8988T (cell line): ENCODE data around the gene NPAS2.

Experiments
- DNase-seq: peaks from one replicate; pipeline ENCODE4 v3.0.0; 2011

Gene NPAS2

DNA sequence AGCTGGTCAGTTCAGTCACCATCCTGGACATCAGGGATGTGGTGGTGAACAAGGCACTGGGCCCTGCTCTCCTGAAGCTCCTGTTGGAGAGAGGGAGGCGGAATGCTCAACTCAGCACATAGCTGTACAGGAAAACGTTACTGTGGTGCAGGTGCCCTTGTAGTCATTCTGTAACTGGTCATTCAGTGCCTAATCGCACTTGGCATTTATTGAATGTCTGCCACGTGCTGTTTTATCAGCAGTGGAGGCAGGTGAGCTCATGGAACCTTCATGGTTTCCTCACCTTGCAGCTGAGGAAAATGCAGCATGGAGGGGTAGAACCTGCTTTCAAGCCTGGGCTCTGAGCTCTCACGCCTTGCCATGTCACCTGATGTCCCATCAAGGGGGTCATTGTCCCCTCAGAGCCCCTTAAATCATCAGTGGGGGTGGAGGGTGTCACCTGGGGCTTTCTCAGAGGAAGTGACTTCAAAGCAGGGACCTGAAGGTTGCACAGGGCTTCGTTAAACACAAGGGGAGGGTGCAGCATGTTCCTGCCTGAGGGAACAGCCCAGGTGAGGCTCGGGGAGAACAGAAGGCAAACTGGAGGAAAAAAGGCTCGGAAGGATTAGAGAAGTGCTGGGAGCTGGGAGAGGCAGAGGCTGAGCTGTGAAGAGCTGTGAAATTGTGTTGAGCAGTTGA is 126.1 kb downstream of the NPAS2 start:
- DNase-seq = no peak

DNA sequence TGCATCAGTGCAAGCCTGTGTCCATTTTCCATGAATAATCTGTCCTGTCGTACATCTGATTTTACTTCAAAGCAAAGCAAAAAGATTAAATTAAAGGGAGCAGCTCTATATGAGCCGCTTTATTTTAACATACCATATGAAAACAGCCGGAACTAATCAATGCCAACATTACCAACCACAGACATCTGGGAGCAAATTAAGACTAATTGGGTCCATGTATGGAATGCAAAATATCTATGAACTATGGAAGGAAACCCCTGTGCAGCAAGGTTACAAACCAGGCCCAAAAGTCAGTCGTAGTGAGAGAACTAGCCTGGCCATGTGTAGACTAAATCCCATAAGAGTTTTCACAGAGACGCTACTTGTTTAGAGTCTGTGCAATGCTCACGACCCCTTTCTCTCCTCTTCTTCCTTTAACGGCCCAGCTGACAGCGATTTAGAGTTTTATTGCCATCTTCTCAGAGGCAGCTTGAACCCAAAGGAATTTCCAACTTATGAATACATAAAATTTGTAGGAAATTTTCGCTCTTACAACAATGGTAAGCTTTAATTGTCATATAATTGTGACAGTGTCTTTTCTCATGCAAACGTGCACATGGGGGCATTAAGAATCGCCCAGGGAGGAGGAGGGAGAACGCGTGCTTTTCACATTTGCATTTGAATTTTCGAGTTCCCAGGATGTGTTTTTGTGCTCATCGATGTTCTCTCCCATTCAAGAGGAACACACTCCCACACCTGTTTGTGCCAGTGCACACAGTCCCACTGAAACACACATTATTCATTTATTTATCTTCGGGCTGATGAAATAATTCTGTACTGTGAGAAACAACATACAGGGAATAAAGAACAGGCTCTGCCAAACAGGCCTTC is 129.2 kb downstream of the NPAS2 start:
- no peak for DNase-seq

DNA sequence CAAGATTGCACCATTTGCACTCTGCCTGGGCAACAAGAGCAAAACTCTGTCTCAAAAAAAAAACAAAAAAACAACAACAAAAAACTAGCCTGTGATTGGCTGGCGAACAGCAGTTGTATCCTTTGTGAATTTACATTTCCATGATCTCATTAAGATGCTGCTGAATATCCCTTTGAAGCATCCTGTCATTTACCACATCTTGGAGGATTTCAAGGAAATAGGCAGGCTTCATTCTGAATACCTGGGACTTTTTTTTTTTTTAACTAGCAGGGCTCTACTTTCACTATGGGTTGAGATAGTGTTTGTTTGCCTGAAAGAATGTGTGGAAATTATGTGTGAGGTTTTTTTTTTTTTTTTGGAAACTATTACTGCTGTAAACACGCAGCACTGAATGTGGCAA is 132.6 kb downstream of the NPAS2 start:
- DNase-seq = no peak

DNA sequence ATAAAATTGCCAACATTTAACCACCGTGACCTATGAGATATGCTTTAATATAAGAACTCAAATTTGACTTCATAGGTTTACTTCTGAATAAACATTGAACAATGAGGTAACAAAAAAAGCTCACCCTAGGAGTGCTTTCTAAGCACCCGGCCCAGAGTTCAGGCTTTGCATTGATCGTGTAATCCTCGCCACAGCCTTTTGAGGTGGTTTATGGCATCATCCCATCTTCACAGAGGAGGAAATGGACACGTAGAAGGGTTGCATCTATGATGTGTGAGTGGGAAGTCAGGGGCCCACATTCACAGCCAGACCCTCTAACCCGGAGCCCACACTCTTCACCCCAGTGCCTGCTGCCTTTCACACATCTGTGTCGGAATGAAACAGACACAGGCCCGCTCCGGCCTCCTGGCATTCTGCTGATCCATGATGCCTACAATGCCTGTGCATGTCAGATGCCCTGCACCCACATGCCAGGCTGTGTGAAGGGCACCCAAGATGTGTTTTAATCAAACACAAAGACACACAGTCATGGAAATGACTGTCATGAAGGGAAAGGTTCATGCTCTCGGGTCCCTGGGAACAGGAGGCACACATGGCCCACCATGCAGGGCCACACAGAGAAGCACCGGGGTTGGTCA is 133.6 kb downstream of the NPAS2 start:
- no peak for DNase-seq

DNA sequence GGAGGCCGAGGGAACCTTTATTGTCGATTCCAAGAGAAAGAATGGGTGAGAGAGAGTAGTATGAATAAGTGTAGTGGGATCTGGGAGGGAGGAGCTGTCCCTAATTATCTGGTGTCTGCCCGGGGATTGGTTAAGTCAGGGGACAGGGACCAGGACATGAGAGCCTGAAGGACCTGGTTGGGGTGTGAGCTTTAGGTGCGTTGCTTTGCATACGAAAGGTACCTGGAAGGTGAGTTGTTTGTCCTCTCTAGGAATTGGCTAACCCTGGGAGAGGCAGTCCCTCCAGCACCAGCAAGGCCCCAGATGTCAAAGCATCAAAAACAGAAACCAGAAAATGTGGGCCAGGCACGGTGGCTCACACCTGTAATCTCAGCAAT is 134.1 kb downstream of the NPAS2 start:
- DNase-seq = no peak

DNA sequence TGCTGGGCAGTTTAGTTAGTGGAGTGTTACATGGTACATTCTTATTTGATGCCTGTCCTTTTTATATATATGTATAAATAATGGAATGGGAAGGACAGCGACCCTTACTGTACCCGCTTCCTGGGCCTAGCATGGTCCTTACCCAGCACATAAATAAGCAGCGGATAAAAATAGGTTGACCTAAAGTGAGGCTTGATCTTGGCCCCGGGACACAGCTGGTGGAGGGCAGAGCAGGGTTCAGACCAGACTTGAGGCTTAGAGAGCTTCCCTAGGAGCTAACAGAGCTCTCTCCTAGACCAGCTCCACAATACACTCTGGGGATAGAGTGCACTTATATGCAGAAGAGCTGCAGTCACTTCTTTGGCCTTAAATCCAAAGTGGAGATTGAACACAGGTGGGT is 135.3 kb downstream of the NPAS2 start:
- no peak for DNase-seq

DNA sequence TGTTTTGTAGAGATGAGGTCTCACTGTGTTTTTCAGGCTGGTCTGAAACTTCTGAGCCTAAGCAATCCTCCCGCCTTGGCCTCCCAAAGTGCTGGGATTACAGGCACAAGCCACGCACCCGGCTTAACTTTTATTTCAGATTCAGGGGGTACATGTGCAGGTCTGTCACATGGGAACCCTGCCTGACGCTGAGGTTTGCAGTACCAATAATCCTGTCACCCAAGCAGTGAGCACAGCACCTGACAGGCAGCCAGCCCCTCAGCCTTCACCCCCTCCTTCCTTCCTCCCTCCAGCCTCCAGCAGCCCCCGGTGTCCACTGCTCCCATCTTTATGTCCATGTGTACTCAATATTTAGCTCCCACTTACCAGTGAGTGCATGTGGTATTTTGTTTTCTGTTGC is 136.1 kb downstream of the NPAS2 start:
- no peak for DNase-seq

DNA sequence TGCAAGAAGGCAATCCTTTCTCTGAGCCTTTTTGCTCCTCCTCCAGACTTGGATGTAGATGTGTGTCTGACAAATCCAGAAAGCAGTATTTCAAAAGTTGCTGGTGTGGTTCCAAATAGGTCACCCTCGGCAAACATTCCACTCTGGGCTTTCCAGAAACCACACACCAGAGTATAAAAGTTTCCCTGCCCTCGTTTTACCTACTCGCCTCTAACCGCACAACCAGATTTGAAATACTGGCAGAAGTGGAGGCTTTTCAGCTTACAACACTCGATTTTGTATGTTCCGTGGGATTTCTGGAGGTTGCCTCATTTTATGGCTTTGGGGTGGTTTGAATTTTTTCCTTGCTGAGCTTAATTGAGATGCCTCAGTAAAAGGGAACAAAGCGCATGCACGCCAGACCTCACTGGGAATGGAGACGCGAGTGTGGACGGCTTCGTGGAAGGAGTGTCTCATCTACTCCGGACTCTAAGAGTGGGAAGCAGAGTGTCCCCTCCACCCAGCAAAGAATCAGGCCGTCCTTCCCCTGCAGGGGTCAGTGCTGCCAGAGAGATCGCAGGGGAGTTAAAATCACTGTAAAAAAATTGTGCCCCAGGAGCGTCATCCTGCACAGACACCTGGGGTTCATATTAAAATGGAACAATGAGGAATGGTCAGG is 138.2 kb downstream of the NPAS2 start:
- DNase-seq = no peak

DNA sequence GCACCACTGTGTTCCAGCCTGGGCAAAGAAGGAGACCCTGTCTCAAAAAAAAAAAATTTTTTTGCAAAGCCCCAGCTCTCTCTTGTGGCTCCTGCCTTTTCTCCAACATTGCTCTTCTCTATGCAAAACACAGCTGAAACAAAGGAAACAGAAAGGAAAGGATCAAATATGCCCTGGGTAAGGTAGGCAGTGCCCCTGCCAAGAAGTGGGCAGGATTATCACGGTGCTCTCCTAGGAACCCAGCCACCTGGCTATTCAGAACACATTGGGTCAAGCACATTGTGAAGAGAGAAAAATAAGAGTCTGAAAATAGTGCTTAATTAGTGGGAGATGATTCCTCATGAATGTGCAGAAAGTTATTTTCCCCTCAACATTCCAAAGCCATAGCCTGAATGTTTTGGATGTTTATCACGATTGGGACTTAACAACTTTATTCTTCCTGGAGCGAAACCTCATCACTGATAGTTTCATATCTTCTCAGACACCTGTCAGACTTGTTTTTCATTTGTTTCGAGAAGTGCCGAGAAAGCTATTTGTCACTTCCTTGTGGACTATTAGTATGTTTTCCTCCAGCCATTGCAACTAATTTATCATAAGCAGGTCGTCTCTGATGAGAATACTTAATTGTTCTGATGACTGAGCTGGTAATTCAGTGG is 139.4 kb downstream of the NPAS2 start:
- DNase-seq = no peak

DNA sequence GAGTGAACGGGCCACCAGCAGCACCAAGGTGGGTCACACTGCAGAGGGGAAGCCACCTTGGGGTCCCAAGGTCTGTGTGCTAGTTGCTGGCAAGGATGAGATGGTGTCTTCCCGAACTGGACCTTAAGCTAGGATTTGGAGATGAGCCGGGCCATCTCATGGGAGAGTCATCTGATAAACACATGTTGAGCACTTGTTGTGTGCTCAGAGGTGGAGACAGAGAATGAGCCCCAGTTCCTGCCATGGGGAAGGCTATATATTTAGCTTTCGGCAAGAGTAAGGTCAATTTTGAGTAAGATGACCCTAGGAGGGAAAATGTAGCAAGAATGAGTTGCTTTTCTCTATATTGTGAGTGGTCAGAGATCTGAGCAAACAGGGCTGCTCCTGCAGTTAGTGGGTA is 140.7 kb downstream of the NPAS2 start:
- no peak for DNase-seq

DNA sequence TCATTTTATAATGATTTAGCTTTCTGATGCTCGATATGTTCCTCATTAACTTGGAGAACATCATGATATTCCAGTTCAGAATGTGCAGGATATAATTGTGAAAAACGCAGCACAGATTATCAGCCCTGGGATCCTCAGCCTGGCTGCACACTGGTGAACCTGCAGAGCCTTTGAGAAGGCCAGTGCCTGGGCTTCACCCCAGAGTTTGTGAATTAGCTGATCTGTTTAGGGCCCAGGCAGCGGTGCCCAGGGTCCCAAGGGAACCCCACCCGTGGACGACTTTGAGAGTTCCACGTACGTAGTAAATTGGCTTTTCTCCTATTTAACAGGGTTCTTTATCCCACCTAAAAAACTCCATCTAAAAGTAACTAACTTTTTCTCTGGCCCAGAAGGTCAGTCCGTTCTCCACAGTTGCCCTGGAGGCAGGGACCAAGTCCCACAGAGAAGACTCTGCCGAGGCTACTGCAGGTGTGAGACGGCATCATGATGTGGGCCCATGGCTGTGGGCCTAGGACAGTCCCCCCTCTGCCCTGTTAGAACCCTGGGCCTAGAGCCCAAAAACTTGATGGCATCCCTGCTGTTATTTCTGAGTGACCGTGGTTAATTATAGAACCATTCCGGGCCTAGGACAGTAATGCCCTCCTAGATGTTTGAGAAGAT is 142.6 kb downstream of the NPAS2 start:
- DNase-seq = no peak

DNA sequence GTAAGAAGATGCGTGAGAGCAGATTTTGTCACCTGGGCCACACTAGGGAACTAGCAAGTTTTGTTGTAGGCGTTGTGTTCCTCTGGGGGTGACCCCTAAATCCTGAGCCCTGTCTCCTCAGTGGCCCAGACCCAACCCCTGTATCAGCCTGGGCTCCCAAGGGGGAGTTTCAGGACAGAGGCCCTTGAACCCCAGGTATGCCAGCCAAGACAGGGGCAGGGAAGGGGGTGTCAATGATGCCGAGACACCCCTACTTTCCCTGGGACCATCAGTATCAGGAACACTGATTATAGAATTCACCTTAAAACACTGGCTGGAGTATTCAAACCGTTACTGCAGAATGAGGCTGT is 143.1 kb downstream of the NPAS2 start:
- no peak for DNase-seq

DNA sequence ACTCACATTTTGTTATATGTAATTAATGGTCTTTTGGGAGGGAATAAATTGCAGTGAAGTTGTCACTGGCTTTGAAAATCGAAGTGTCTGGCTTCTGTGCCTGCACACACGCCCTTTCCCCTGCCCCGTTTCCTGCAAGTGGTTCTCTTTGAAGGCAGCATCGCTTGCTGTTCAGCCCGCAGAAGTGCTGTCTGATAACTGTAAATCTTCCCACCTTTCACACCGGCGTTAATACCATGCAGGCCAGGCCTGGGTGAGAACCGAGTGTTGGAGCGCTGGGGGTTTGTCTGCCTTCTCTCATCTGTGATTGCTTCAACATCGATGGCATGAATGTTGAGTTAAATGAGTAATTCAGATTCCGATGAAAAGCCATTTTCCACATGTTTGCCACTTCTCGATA is 144.3 kb downstream of the NPAS2 start:
- DNase-seq = no peak

DNA sequence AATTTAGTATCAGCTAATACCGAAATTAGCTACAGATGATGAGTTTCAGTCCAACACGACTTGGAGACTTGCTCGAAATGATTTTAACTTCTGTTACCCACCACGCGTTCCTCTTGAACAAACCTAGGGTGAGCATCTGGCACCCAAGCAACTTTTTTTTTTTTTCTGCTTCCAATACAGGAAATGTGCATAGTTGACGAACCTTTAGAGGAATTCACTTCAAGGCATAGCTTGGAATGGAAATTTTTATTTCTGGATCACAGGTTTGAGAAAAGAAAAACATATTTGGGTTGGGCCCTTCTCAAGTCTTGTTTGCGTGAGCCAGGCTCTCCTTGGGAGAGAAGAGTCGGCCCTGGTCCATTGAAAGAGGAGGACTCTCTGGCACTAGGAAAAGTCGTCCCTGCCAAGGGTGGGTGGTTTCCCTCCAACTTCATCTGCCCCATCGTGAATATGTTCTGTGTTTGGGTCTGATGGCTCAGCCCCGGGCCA is 144.8 kb downstream of the NPAS2 start:
- no peak for DNase-seq

DNA sequence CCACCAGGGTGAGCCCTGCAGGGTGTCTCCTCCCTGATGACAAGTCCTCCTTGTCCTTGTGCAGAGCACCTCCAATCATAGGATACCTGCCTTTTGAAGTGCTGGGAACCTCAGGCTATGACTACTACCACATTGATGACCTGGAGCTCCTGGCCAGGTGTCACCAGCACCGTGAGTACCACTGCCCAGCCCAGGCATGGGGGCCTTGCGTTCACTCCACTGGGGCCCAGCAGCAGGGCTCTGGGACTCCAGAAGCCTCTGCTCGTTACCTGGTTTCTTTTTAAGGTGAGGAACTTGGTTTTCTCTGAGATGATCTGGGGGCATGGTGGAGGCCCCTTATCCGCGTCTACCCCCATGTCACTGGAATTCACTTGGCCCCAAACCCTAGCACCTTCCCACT is 145.7 kb downstream of the NPAS2 start:
- no peak for DNase-seq

DNA sequence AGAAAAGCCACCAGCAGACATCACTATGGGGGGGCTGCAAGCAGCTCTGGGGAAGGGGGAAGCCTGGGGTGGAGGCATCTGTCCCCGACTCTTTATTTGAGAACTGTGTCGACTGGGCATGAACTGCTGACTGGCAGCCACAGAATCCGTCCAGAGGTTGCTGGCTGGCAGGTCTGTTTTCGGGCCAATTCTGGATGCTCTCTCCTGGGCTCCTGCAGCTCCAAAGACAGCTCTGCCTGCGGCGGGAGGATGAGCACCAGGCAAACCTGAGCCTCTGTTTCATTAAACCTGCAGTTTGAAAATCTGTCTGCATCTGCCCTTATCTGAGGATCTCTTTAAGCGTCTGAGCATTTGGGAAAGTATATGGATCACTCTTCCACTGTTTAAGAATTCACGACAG is 147.8 kb downstream of the NPAS2 start:
- DNase-seq = no peak

DNA sequence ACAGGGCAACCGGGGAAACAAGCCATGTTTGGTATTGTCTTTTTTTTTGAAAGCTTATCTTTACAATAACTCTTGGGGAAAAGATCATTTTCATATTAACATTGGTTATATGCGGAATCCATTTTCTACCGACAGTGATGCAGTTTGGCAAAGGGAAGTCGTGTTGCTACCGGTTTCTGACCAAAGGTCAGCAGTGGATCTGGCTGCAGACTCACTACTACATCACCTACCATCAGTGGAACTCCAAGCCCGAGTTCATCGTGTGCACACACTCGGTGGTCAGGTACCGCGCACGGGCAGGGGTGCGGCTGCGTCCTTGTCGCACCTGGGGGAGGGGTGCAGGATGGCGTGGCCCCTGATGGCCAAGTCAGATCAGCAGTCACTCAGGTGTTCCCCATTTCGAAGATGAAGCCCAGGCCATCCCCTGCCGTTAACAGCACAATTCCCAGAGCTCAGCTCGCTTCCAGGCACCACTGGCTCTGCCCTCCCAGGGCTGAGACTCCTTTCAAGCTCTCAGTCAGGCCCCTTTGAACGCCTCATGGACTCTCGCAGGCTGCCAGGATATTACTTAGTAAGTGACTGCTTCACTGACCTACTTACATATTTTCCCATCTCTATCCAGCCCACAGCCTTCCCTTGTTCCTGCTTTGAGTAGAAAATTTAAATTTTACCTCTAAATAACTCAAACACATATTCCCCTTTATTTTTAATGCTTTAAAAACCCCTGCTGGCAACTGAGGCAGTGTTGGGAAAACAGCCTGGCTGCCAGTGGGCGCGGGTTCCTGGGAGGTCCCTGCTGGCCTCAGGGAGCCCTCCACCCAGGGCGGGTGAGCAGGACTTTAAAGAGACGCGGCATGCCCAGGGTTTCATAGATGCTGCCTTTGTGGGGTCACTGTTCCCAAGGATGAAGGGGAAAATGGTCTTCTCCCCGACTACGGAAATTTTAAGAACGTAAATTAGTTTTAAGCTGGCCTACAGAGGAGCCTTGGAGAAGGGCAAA is 148.5 kb downstream of the NPAS2 start:
- DNase-seq = no peak

DNA sequence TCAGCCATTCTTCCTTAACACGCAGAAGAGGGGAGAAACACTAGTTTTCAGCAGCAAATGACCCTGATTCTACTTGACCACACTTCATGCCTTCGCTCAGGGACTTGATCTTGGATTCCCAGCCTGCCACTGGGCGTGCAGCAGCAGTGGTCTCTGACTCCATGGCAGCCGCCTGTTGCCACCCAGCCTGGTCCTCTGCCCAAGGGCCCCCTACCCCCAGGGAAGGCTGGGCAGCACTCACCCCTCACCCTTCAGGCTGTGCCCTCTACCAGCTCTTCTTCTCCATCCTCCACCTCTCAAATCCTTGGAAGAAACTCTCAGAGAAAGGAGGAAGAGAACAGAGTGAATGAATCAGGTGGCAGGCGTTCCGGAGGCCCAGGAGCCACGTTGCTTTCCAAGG is 150.1 kb downstream of the NPAS2 start:
- no peak for DNase-seq

DNA sequence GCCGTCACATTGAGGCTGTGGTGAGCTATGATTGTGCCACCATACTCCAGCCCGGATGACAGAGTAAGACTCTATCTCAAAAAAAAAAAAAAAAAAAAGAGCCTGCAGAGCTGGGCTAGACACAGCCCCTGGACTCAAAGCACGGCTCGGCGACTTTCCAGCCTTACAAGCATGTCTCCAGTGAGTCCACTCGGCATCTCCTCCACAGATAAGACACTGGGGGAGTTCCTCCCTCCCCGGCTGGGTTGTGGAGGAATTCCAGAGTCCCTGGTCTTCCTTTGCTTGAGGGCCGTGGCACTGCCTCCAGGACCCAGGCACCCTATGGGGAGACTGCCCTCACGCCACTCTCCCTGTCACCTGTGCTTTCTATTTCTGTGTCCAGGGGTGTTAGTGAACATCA is 151.3 kb downstream of the NPAS2 start:
- DNase-seq = no peak

DNA sequence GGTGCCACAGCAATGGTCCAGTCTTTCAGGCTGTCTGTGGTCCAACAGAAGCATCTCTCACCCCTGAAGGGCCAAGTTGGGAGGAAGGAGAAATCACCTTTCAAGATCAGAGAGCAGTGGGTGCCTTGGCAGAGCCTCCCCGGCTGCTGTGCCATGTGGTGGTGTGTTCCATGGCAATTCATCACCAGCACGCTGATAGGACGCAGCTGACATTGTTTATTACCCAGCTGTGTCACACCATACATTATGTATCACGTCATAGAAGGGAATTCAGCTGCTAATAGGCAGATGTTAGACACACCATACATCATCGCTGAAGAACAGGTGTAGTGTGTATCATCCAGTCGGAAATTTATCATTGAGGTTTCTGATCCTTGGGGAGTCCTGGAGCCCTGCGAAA is 152.5 kb downstream of the NPAS2 start:
- no peak for DNase-seq
